Measurements from ENCODE around the gene DPPA4.
"Not testable (repeated sequence)": the region's sequence is repeated elsewhere in the genome, so short reads cannot be mapped to it uniquely, and the experiment has no call there.

The DPPA4 gene

DNA sequence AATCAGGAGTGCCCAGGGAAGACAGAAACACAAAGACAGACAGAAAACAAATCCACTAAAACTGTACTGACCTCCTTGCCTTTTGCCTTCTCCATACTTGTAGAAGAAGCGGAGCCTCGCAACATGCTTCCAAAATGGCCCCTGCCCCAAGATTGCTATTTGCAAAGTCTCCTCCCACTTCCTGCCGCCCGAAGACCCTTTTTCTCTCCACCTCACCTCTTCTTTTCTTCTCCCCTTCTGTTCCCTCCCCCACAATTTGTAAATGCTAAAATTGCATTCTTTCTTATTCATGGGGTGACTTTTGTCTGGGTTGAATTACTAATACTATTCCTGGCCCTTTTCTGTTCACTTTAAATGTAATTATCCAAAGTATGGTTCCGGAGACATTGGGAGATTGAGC lies at the start of gene DPPA4:
Gene DPPA4, minus strand, starts transcription at position 154 of the 400 bp plus-strand sequence. Its CDS starts 29 bp downstream, at position 125.
- no peak for DNase-seq

- no peak for DNase-seq
These were observed 48.3 kb upstream of the DPPA4 start for GRCh38 chr3:109385442-109386318.

GRCh38 chr3:109384164-109384563 lies 46.8 kb upstream of the DPPA4 start:
- DNase-seq: no peak

- DNase-seq: no peak
These were observed 45.2 kb upstream of the DPPA4 start for GRCh38 chr3:109382588-109382987.

- no peak for DNase-seq
These were observed 38.6 kb upstream of the DPPA4 start for GRCh38 chr3:109375975-109376374.

- DNase-seq: not testable (repeated sequence)
These were observed 37.1 kb upstream of the DPPA4 start for GRCh38 chr3:109374434-109374833.

DNA sequence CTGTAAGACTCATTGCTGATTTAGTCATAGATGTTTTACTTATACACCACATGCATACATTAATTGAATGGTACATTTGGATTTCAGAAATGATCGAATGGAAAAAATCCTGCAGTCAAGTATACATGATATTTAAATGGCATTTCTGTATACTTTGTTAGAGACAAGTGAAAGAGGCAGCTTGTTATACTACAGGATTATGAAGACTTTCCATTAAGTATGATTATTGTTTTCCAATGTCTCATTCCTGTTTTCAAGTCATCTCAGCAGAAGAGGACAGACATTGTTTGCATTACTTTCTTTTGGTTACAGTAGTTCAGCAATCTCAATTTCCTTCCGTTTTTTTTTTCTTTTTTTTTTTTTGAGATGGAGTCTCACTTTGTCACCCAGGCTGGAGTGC lies 36.6 kb upstream of the DPPA4 start:
- no peak for DNase-seq

DNA sequence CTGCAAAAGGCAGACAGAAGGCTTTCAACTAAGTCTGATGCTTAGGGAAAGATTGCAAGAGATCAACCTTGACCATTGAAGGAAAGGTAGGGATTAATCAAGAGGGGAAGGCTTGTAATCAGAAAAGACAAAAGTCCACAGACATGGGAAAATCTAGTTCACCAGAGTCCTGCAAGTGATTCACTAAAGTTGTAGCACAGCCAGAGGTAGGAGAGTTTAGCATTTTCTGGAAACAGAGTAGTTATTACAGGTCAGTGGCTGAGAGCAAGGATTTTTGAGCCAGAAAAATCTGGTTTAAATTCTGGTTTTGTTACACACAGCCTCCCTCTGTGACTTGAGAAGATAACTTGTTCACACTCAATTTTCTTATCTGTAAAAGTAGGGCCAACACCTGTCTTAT lies 35.3 kb upstream of the DPPA4 start:
- DNase-seq: no peak

- no peak for DNase-seq
These were observed 32.2 kb upstream of the DPPA4 start for GRCh38 chr3:109369510-109369909.

DNA sequence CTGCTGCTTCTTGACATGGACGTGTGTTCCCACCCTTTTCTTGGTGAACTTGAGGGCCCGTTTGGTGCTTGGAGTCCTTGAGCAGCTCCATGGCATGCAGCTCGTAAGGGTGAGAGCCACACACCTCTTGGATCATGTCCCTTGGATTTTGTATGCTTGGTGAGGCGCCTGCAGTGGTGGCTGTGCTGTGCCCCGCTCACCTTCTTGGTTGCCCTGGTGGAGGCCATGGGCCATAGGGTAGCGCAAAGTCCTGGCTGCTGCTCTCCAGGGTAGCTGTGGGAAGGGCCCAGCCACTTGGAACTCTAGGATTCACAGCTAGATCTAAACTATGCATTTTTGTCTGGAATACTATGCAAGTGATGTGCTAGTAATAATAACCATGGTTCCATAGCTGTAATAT lies 26.7 kb upstream of the DPPA4 start:
- DNase-seq: no peak

GRCh38 chr3:109363634-109364033 lies 26.3 kb upstream of the DPPA4 start:
- DNase-seq: no peak

DNA sequence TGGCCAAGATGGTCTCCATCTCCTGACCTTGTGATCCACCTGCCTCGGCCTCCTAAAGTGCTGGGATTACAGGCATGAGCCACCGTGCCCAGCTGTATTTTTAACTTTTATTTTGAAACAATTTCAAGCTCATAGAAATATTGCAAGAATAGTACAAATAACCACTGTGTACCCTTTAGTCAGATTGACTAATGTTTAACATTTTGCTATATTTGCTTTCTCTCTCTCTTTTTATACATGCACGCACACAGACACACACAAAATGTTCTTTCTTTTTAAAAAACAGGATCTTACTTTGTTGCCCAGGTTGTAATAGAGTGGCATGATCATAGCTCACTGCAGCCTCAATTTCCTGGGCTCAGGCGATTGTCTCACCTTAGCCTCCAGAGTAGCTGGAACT lies 25.5 kb upstream of the DPPA4 start:
- no peak for DNase-seq

- not testable (repeated sequence) for DNase-seq
These were observed 21.5 kb upstream of the DPPA4 start for GRCh38 chr3:109358809-109359208.

DNA sequence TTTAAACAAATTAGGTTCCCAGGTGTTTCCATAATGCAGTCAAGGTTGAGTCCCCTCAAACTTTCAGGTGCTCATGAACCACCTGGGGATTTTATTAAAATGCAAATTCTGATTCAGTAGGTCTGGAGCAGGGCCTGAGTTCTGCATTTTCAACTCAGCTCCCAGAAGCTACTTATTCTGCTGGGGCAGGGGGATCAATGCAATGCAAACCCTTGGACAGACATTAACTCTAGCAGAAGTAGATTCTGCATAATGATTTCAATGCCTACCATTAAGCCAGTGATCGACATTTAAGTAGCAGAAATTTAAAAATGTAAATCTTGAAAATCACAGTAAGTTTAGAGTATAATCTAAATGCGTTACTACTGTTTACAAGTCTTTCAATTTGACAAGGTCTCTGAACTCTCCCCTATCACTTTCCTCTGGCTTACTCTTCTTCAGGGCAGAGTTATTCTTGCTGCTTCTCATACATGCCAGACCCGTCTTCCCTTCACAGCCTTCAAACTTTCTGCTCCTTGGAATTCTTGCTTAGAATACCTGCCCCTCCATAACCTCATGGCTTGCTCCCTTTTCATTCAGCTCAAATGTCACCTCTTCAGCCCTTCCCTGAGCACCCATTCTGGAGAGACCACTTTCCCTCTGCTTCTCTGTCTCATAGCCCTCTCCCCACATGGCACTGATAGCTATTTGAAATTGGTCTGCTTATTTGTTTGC lies 19.3 kb upstream of the DPPA4 start:
- no peak for DNase-seq

DNA sequence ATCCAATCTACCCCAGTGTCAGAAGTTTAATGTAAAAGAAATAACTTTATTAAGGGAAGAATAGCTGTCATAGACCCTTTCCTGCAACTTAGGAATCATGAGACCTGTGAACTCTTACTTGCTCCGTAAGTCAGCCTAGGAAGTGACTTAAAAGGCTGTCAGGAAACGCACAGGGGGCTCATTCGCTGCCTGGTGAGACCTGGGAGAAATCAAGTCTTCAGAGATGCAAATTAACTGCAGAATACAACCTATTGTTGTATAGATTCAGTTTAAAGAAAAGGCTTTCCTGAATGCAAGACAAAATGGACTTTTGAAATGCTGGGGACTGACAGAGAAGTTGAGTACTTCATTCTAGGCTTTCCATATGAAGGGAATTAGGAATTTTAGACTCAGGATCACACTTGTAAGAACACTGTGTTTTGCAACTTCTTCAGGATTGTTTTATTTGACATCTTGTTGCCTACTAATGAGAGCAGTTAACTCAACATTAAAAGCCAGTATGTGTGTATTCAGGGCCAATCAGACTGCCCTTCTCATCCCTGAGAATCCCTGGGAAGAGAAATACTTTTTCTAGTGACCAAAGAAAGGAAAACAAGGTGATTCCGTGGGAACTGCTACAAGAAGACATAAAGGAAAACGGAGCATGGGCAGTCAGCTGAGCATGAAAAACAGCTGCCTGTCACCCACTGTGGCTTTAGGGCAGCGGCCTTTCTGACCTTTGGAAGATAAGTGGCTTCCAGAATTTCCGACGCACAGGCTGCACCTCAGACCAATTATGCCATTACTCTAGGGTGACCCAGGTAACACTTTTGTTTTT lies 18.5 kb upstream of the DPPA4 start:
- no peak for DNase-seq

DNA sequence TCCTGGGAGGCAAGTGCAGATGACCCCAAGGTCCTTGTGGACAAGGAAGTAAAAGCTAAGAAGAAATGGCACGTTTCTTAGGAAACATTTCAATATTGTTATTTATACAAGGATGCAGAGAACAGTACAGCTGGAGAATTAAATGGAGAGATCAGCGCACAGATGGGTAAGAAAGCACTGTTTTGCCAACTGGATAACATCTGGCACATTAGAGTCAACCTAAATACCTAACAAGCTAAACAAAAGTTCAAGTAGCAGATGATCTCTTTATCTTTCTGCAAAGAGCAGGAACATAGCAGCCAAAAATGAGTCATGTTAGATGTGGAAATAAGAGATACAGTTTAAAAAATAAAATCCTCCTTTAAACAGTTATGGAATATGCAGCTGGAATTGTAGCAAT lies 15.7 kb upstream of the DPPA4 start:
- DNase-seq: no peak

- DNase-seq: no peak
These were observed 13.9 kb upstream of the DPPA4 start for GRCh38 chr3:109351231-109351630.

- DNase-seq: no peak
These were observed 9.5 kb upstream of the DPPA4 start for GRCh38 chr3:109346770-109347295.

GRCh38 chr3:109346099-109346498 lies 8.8 kb upstream of the DPPA4 start:
- no peak for DNase-seq

- no peak for DNase-seq
These were observed 2.6 kb upstream of the DPPA4 start for GRCh38 chr3:109339714-109340648.

- DNase-seq: no peak
These were observed 1.9 kb upstream of the DPPA4 start for GRCh38 chr3:109339197-109339596.

DNA sequence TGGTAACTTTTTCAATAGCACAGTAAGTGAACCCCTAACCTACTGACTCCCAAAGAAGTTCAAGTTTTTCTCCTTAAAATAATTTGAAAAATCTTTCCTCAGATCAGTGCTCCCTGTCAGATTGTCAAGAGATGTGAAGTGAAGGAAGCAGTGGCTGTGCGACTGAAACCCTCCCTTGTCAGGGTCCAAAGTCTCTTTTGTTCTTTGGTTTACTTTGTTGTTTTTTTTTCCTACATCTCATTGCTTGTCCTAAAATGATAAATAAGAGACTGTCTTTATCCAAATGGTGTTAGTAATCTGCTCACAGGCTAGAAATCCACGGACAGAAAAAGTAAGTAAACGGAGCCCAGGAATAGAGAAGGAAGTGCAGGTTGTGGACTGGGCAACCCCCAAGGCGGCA lies 976 bp upstream of the DPPA4 start:
- no peak for DNase-seq
